Adrenal gland (tissue), 5 donors: ENCODE measurements around the gene PLAAT1.

Experiments used
- POLR2A ChIP-seq, 2 donors: fragments of 450-650 bp; IDR thresholded peaks; one replicate each; pipeline ENCODE4 v1.6.1; 2017; ENCODE audit warnings: antibody characterized with exemption in 2 of 2, mild to moderate bottlenecking in 2 of 2, moderate library complexity in 1 of 2
- TF ChIP-seq, protein P1 (sequence below), 6 experiments: fragments of 450-650 bp in 4 of 6; fragments of 200-600 bp in 2 of 6; sonication (generic) in 1 of 6; IDR thresholded peaks; 1 replicate in 5 of 6; 2 replicates in 1 of 6; pipeline versions ENCODE4 v1.5.1 to v1.8.0; 2016 to 2021; ENCODE audit warnings: antibody characterized with exemption in 6 of 6, mild to moderate bottlenecking in 2 of 6, moderate library complexity in 1 of 6
- donor health status: DM: no; HTN: no; CAD: no.

DNA sequence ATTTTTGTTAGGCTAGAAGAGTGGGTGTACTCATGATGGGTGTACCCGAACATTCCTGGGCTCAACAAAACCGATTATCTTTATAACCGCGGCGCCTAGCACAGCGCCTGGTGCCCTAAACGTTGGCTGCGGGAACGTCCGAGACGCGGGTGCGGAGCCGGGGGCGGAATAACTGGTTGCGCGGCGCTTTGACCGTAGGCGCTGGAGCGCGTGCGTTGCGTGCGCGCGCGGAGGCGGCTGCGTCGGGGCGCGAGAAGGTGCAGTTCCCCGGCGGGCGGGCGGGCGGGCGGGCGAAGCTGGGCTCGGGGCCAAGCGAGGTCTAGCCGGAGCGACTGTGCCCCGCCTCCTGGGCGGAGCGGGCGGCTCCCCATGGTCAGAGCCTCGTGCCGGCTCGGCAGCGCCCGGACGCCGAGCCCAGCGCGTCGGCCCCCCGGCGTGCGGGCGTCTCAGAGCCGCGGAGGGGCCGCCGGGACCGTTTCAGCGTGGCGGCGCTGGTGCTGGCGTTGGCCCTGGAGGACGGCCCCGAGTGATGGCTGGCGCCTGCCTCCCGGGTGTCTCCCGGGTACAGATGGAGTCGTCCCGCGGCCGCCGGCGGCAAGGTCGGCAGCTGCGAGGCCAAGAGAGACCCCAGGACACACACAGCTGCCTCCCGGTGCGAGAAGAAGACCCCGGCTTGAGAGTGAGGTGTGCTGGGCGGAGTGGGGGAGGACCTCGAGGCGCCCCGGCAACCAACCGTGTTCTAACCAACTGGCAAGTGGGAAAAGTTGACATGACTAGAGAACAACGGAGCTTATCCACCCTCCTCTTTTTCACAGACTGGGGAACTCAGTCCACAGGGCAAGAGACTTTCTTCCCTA is at the start of gene PLAAT1:
- TF ChIP-seq, protein P1, sequence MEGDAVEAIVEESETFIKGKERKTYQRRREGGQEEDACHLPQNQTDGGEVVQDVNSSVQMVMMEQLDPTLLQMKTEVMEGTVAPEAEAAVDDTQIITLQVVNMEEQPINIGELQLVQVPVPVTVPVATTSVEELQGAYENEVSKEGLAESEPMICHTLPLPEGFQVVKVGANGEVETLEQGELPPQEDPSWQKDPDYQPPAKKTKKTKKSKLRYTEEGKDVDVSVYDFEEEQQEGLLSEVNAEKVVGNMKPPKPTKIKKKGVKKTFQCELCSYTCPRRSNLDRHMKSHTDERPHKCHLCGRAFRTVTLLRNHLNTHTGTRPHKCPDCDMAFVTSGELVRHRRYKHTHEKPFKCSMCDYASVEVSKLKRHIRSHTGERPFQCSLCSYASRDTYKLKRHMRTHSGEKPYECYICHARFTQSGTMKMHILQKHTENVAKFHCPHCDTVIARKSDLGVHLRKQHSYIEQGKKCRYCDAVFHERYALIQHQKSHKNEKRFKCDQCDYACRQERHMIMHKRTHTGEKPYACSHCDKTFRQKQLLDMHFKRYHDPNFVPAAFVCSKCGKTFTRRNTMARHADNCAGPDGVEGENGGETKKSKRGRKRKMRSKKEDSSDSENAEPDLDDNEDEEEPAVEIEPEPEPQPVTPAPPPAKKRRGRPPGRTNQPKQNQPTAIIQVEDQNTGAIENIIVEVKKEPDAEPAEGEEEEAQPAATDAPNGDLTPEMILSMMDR (IDR thresholded peaks at IDR 0.05): peak in 1 of 6 experiments; percentile 5
- TF ChIP-seq POLR2A (IDR thresholded peaks at IDR 0.05): peak in 1 of 2 donors; percentile 54
